SU-DHL-6 (cell line): ENCODE results near the gene LRP1.

Experiments used
- H2AFZ ChIP-seq: fragments of 200-600 bp; sonication (generic); 2 replicates; pipeline ENCODE4 v1.6.1; 2014; ENCODE audit warnings: low read depth, mild to moderate bottlenecking, moderate library complexity, mixed read lengths, antibody characterized with exemption, low read length; ENCODE audit not compliant: severe bottlenecking
- H3F3A ChIP-seq: fragments of 200-600 bp; shearing (Covaris generic); 2 replicates; pipeline ENCODE4 v1.6.0; 2016; ENCODE audit warnings: antibody characterized with exemption, mild to moderate bottlenecking; ENCODE audit not compliant: insufficient read depth
- H3K27ac ChIP-seq: fragments of 200-600 bp; sonication (generic); 2 replicates; pipeline ENCODE4 v1.5.1; 2016; ENCODE audit warnings: low read depth, mild to moderate bottlenecking, low read length, moderate library complexity, mixed read lengths
- H3K27me3 ChIP-seq: fragments of 200-600 bp; sonication (generic), shearing (Covaris generic); 2 replicates; pipeline ENCODE4 v1.6.0; 2014; ENCODE audit warnings: mild to moderate bottlenecking, low read length
- H3K36me3 ChIP-seq: fragments of 200-600 bp; sonication (generic); 2 replicates; pipeline ENCODE4 v1.6.1; 2014; ENCODE audit warnings: mild to moderate bottlenecking, low read length, mixed read lengths
- H3K4me2 ChIP-seq: fragments of 300-600, 200-600 bp; shearing (Covaris generic), sonication (generic); 2 replicates; pipeline ENCODE4 v1.6.0; 2014; ENCODE audit warnings: low read length, low read depth, mild to moderate bottlenecking; ENCODE audit not compliant: poor library complexity, severe bottlenecking
- H3K4me3 ChIP-seq: fragments of 200-600 bp; sonication (generic); 2 replicates; pipeline ENCODE4 v1.5.1; 2014; ENCODE audit warnings: antibody characterized with exemption, low read length, mild to moderate bottlenecking, mixed read lengths; ENCODE audit not compliant: insufficient read depth, poor library complexity, severe bottlenecking
- H3K79me2 ChIP-seq: fragments of 200-600 bp; sonication (generic); 2 replicates; pipeline ENCODE4 v1.6.1; 2014; ENCODE audit warnings: mild to moderate bottlenecking, low read length, moderate library complexity; ENCODE audit not compliant: insufficient read depth
- H3K9ac ChIP-seq: fragments of 200-600 bp; sonication (generic); 2 replicates; pipeline ENCODE4 v1.7.0; 2014; ENCODE audit warnings: mild to moderate bottlenecking, low read length
- H3K9me2 ChIP-seq: fragments of 200-600 bp; sonication (generic); replicated peaks from 2 replicates; pipeline ENCODE4 v1.6.1; 2014; ENCODE audit warnings: low read length; ENCODE audit not compliant: insufficient read depth
- H3K9me3 ChIP-seq: fragments of 200-600 bp; sonication (generic); 2 replicates; pipeline ENCODE4 v1.6.1; 2014; ENCODE audit warnings: low read length, mixed read lengths; ENCODE audit not compliant: insufficient read depth
- H4K20me1 ChIP-seq: fragments of 200-600 bp; sonication (generic); 2 replicates; pipeline ENCODE4 v1.6.1; 2014; ENCODE audit warnings: low read depth, mild to moderate bottlenecking, antibody characterized with exemption, low read length, moderate library complexity, mixed read lengths
- CTCF ChIP-seq: fragments of 200-600 bp; sonication (generic); IDR thresholded peaks from one replicate; pipeline ENCODE4 v1.5.1; 2017; ENCODE audit warnings: antibody characterized with exemption, mild to moderate bottlenecking, low read length, moderate library complexity; ENCODE audit not compliant: insufficient read depth, poor library complexity, severe bottlenecking
- EZH2phosphoT487 ChIP-seq: fragments of 200-600 bp; sonication (generic), shearing (Covaris generic); conservative IDR thresholded peaks from 2 replicates; pipeline ENCODE4 v1.6.1; 2018; ENCODE audit warnings: mild to moderate bottlenecking, antibody characterized with exemption, low read length, moderate library complexity, mixed read lengths

The LRP1 gene

DNA sequence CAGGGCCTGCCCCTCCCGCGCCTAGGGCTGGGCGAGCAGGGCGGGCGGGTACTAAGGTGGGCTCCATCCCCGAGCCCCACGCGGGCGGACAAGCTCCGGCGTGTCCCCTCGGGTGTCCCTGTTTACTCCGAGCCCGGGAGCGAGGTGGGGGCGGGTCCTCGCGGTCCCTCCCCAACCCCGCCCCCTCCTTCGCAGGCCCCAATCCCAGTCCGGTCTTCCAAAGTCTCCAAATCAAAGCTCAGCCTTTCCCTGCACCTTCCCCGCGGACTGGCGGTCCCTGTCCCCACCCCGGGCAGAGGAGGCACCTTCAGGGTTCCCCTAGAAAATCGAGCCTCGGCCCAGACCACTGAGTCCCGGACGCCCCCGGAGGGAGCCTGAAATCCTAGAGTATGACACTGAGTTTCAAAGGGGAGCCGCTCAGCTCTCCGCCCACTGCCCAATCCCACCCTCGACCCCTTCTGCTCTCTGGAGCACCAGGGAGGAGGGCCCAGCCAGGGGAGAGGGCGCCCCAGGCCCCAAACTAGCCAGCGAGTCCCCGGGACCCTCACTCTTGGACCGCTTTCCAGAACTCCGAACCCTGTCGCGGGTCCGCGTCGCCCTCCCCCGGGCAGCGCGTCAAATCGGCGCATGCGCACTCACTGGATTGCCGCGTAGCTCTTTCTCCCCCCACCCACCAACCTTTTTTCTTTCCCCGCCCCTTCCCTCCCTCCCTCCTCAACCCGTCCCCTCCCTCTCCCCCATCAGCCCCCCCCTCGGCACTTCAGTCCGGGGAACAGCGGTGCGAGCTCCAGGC, at the start of gene LRP1:
TSS of gene LRP1 (plus strand) at position 758 of the 793 bp plus-strand sequence. CDS start 482 bp downstream, outside the sequence.
- H2AFZ ChIP-seq: peak within 1 kb of the TSS; percentile 100
- TF ChIP-seq CTCF (no peak), EZH2phosphoT487 (no peak)
- no peaks in the 10 kb centered on the region for H4K20me1 ChIP-seq
- peak within 1 kb of the TSS; percentile 71 for H3K9ac ChIP-seq
- no peaks in the 10 kb centered on the region for H3K36me3 ChIP-seq
- peak within 1 kb of the TSS; percentile 93 for H3K4me2 ChIP-seq
- H3K4me3 ChIP-seq: peak within 1 kb of the TSS; percentile 71
- no peaks in the 10 kb centered on the region for H3K79me2 ChIP-seq
- H3K9me3 ChIP-seq: no peaks in the 10 kb centered on the region
- H3K9me2 ChIP-seq: no peaks in the 10 kb centered on the region
- H3F3A ChIP-seq: no peaks in the 10 kb centered on the region
- H3K27ac ChIP-seq: no peak within 1 kb of the TSS
- no peaks in the 10 kb centered on the region for H3K27me3 ChIP-seq

- Histone ChIP-seq H4K20me1 (no peaks in the 10 kb centered on the region), H3K9me3 (no peaks in the 10 kb centered on the region), H3F3A (peaks cover 3% of the 10 kb centered on the region; the same call in 1 of the 2 replicates), H3K79me2 (peaks cover 36% of the 10 kb centered on the region), H3K36me3 (peaks cover 2% of the 10 kb centered on the region; the same call in 1 of the 2 replicates), H3K27me3 (no peaks in the 10 kb centered on the region), H3K4me3 (peak within 1 kb of the TSS; percentile 86), H3K9me2 (no peaks in the 10 kb centered on the region), H2AFZ (peak within 1 kb of the TSS; percentile 52), H3K27ac (peak within 1 kb of the TSS; percentile 87), H3K4me2 (peak within 1 kb of the TSS; percentile 96), H3K9ac (peak within 1 kb of the TSS; percentile 96)
- TF ChIP-seq CTCF (no peak), EZH2phosphoT487 (no peak)
Observed at GRCh38 chr12:57078519-57079404, 49.5 kb upstream of the LRP1 start, which contains the start of gene NEMP1. Gene NEMP1 (minus strand): TSS chr12:57078791. CDS start chr12:57078745, 46 bp downstream.

- Histone ChIP-seq H3K27ac (no peak overlapping the region), H3K4me3 (no peak overlapping the region), H3K9ac (peak overlapping the region; percentile 50), H3K36me3 (peaks cover 2% of the 10 kb centered on the region; the same call in 1 of the 2 replicates), H3F3A (peaks cover 4% of the 10 kb centered on the region; the same call in 1 of the 2 replicates), H2AFZ (no peak overlapping the region), H3K4me2 (peak overlapping the region; percentile 93), H3K27me3 (no peaks in the 10 kb centered on the region), H4K20me1 (no peaks in the 10 kb centered on the region), H3K79me2 (peaks cover 25% of the 10 kb centered on the region), H3K9me2 (no peaks in the 10 kb centered on the region), H3K9me3 (no peaks in the 10 kb centered on the region)
- TF ChIP-seq CTCF: no peak
- no peak for TF ChIP-seq EZH2phosphoT487
Observed at GRCh38 chr12:57079821-57080220, 48.5 kb upstream of the LRP1 start.
